Activated naive CD8-positive, alpha-beta T cell treated with anti-CD3 and anti-CD28 coated beads, Interleukin-2, amount 10 ng/mL, durations not matched to agents 7 days and 5 days (primary cell): ENCODE data around the gene SLC39A3. TPM values are rescaled to one million over a fixed set of nuclear protein-coding genes. Genes with fewer than 3 reads are reported as not detected.
A peak's percentile ranks its signal among the peaks of the same experiment; 100 is the strongest.

ENCODE experiments used
- ATAC-seq: fragments of 150-1000 bp; cut with Tn5 transposase; one replicate; pipeline ENCODE4 v1.10.0; 2021; ENCODE audit warnings: low read depth, moderate library complexity
- POLR2A ChIA-PET: fragments of 350-600 bp; sonication (Branson Sonifier 250); formaldehyde crosslinking; loops from one replicate; lab custom pipeline; 2021; ENCODE audit warnings: antibody characterized with exemption; lab: Charles Lee
- DNase-seq: peaks from one replicate; pipeline ENCODE4 v3.0.0; 2021
- H3K27ac Mint-ChIP-seq: one replicate; pipeline ENCODE4 v1.8.0; 2022; ENCODE audit warnings: mild to moderate bottlenecking, mixed read lengths
- H3K27me3 Mint-ChIP-seq: one replicate; pipeline ENCODE4 v1.8.0; 2022; ENCODE audit warnings: mild to moderate bottlenecking, moderate library complexity, mixed read lengths
- H3K36me3 Mint-ChIP-seq: one replicate; pipeline ENCODE4 v1.8.0; 2021; ENCODE audit warnings: mild to moderate bottlenecking, mixed read lengths
- H3K4me1 Mint-ChIP-seq: one replicate; pipeline ENCODE4 v1.8.0; 2021; ENCODE audit warnings: mixed read lengths
- H3K4me3 Mint-ChIP-seq: one replicate; pipeline ENCODE4 v1.8.0; 2022; ENCODE audit warnings: mild to moderate bottlenecking, moderate library complexity, mixed read lengths
- H3K9me3 Mint-ChIP-seq: one replicate; pipeline ENCODE4 v1.8.0; 2021; ENCODE audit warnings: mixed read lengths
- total RNA-seq, 2 experiments: library from RNA; stranded (reverse); gene quantifications; one replicate each; pipeline ENCODE4 v1.2.3, GENCODE V29; 2021

Gene SLC39A3
- total RNA-seq, 2 experiments from 2014 or later, result 22.4 to 24.2 TPM

- Mint-ChIP-seq H3K4me3 (no peak overlapping the region), H3K36me3 (peaks cover 3% of the 10 kb centered on the region), H3K9me3 (peaks cover 11% of the 10 kb centered on the region), H3K27ac (no peak overlapping the region), H3K4me1 (peaks cover 2% of the 10 kb centered on the region), H3K27me3 (peaks cover 3% of the 10 kb centered on the region)
- no peak for ATAC-seq
- POLR2A ChIA-PET, result no interaction called here
- DNase-seq, result no peak
These were observed 28.5 kb downstream of the SLC39A3 start for GRCh38 chr19:2711172-2711874.

- POLR2A ChIA-PET, result no interaction called here
These were observed 33.6 kb downstream of the SLC39A3 start for GRCh38 chr19:2706251-2706650.

GRCh38 chr19:2703691-2704216, 36.1 kb downstream of the SLC39A3 start:
- Mint-ChIP-seq H3K27me3 (peaks cover 6% of the 10 kb centered on the region), H3K4me1 (peaks cover 1% of the 10 kb centered on the region), H3K36me3 (no peaks in the 10 kb centered on the region), H3K27ac (no peak overlapping the region), H3K9me3 (no peaks in the 10 kb centered on the region), H3K4me3 (no peak overlapping the region)
- POLR2A ChIA-PET, result interaction anchor here (0.5 to 2.6 kb wide), 4 partner anchors 36 to 247 kb away, joined by 3 to 7 read pairs (median 4); partner anchors contain the start of gene SLC39A3
- ATAC-seq (no peak), DNase-seq (no peak)

More at GRCh38 chr19:2706251-2706650, 33.6 kb downstream of the SLC39A3 start:
- Mint-ChIP-seq H3K9me3 (no peaks in the 10 kb centered on the region), H3K27me3 (peaks cover 6% of the 10 kb centered on the region), H3K36me3 (no peaks in the 10 kb centered on the region), H3K4me1 (peaks cover 2% of the 10 kb centered on the region), H3K4me3 (no peak overlapping the region), H3K27ac (no peak overlapping the region)
- ATAC-seq, result no peak
- DNase-seq, result no peak

GRCh38 chr19:2703077-2703437, 36.8 kb downstream of the SLC39A3 start:
- Mint-ChIP-seq H3K9me3 (no peaks in the 10 kb centered on the region), H3K4me1 (peaks cover 4% of the 10 kb centered on the region), H3K27me3 (peaks cover 6% of the 10 kb centered on the region), H3K27ac (no peak overlapping the region), H3K36me3 (no peaks in the 10 kb centered on the region), H3K4me3 (peak overlapping the region; percentile 70)
- no peak for ATAC-seq
- no peak for DNase-seq
- POLR2A ChIA-PET, result interaction anchor here (0.6 to 2.6 kb wide), 4 partner anchors 37 to 118 kb away, joined by 3 to 7 read pairs (median 4); partner anchors contain the start of gene SLC39A3

GRCh38 chr19:2702170-2703076, 37.4 kb downstream of the SLC39A3 start, which contains the start of gene GNG7:
Gene GNG7, minus strand, starts transcription at chr19:2702694. Its CDS starts 182,006 bp downstream, at chr19:2520688.
- Mint-ChIP-seq H3K27ac (no peak within 1 kb of the TSS), H3K4me1 (peaks cover 4% of the 10 kb centered on the region), H3K27me3 (peaks cover 6% of the 10 kb centered on the region), H3K4me3 (peak within 1 kb of the TSS; percentile 70), H3K9me3 (no peaks in the 10 kb centered on the region), H3K36me3 (no peaks in the 10 kb centered on the region)
- peak; percentile 99 for DNase-seq
- peak; percentile 99 for ATAC-seq
- POLR2A ChIA-PET, result interaction anchor here (0.6 to 2.6 kb wide), 4 partner anchors 37 to 427 kb away, joined by 3 to 7 read pairs (median 3); partner anchors contain the start of gene SLC39A3

- ATAC-seq (no peak), DNase-seq (no peak)
- POLR2A ChIA-PET, result interaction anchor here (0.6 to 2.6 kb wide), 2 partner anchors 38 to 428 kb away, joined by 3 to 7 read pairs; partner anchors contain the start of gene SLC39A3
- peak overlapping the region; percentile 54 for H3K4me3 Mint-ChIP-seq
- H3K27me3 Mint-ChIP-seq, result peaks cover 6% of the 10 kb centered on the region
- no peak overlapping the region for H3K27ac Mint-ChIP-seq
- H3K36me3 Mint-ChIP-seq, result no peaks in the 10 kb centered on the region
- peaks cover 4% of the 10 kb centered on the region for H3K4me1 Mint-ChIP-seq
- H3K9me3 Mint-ChIP-seq, result no peaks in the 10 kb centered on the region
These were observed 38.3 kb downstream of the SLC39A3 start for GRCh38 chr19:2701361-2702169.

- Mint-ChIP-seq H3K27ac (no peak overlapping the region), H3K27me3 (peaks cover 4% of the 10 kb centered on the region), H3K4me3 (no peak overlapping the region), H3K9me3 (no peaks in the 10 kb centered on the region), H3K36me3 (no peaks in the 10 kb centered on the region), H3K4me1 (peaks cover 4% of the 10 kb centered on the region)
- DNase-seq, result no peak
- no peak for ATAC-seq
- POLR2A ChIA-PET, result interaction anchor here (0.6 to 2.6 kb wide), 2 partner anchors 39 to 316 kb away, joined by 3 to 7 read pairs; partner anchors contain the start of gene SLC39A3
These were observed 39.0 kb downstream of the SLC39A3 start for GRCh38 chr19:2700660-2701360.

- H3K27me3 Mint-ChIP-seq, result peaks cover 4% of the 10 kb centered on the region
- DNase-seq, result no peak
- POLR2A ChIA-PET, result interaction anchor here (0.6 kb wide), 1 partner anchor 138 kb away, joined by 3 read pairs; no protein-coding TSS in a partner anchor
- H3K36me3 Mint-ChIP-seq, result no peaks in the 10 kb centered on the region
- no peaks in the 10 kb centered on the region for H3K9me3 Mint-ChIP-seq
- no peak overlapping the region for H3K27ac Mint-ChIP-seq
- no peak for ATAC-seq
- H3K4me3 Mint-ChIP-seq, result no peak overlapping the region
- peaks cover 4% of the 10 kb centered on the region for H3K4me1 Mint-ChIP-seq
These were observed 40.2 kb downstream of the SLC39A3 start for GRCh38 chr19:2699413-2700140.

GRCh38 chr19:2694196-2694595, 45.6 kb downstream of the SLC39A3 start:
- peaks cover 4% of the 10 kb centered on the region for H3K4me1 Mint-ChIP-seq
- H3K27ac Mint-ChIP-seq, result no peak overlapping the region
- ATAC-seq (no peak), DNase-seq (no peak)
- H3K4me3 Mint-ChIP-seq, result no peak overlapping the region
- POLR2A ChIA-PET, result no interaction called here
- H3K27me3 Mint-ChIP-seq, result no peaks in the 10 kb centered on the region
- no peaks in the 10 kb centered on the region for H3K9me3 Mint-ChIP-seq
- no peaks in the 10 kb centered on the region for H3K36me3 Mint-ChIP-seq

GRCh38 chr19:2693492-2694160, 46.2 kb downstream of the SLC39A3 start:
- Mint-ChIP-seq H3K27me3 (no peaks in the 10 kb centered on the region), H3K9me3 (no peaks in the 10 kb centered on the region), H3K36me3 (no peaks in the 10 kb centered on the region), H3K27ac (no peak overlapping the region), H3K4me1 (peaks cover 2% of the 10 kb centered on the region), H3K4me3 (no peak overlapping the region)
- DNase-seq (no peak), ATAC-seq (no peak)
- POLR2A ChIA-PET, result no interaction called here

GRCh38 chr19:2691951-2692350, 47.9 kb downstream of the SLC39A3 start:
- Mint-ChIP-seq H3K36me3 (no peaks in the 10 kb centered on the region), H3K27ac (no peak overlapping the region), H3K4me3 (no peak overlapping the region), H3K9me3 (no peaks in the 10 kb centered on the region), H3K4me1 (no peaks in the 10 kb centered on the region), H3K27me3 (no peaks in the 10 kb centered on the region)
- DNase-seq, result no peak
- POLR2A ChIA-PET, result no interaction called here
- no peak for ATAC-seq
